HG02759 (cell line): ENCODE results near the gene ANKRD1.

Source experiments
- ATAC-seq: cut with Tn5 transposase; IDR thresholded peaks from one replicate; pipeline ENCODE4 v1.9.1; 2021; ENCODE audit warnings: mild to moderate bottlenecking, moderate library complexity; ENCODE audit not compliant: unreplicated experiment

ANKRD1 gene

GRCh38 chr10:90936276-90936659 lies 15.4 kb upstream of the ANKRD1 start:
- ATAC-seq = no peak

- ATAC-seq = no peak
Measured at GRCh38 chr10:90935581-90936275, 14.8 kb upstream of the ANKRD1 start.

GRCh38 chr10:90930971-90931871 lies 10.3 kb upstream of the ANKRD1 start:
- ATAC-seq = no peak

- no peak for ATAC-seq
Measured at GRCh38 chr10:90930070-90930837, 9.4 kb upstream of the ANKRD1 start.

- ATAC-seq = no peak
Measured at GRCh38 chr10:90929179-90929578, 8.3 kb upstream of the ANKRD1 start.

GRCh38 chr10:90927293-90927692 lies 6.4 kb upstream of the ANKRD1 start:
- no peak for ATAC-seq

- ATAC-seq = no peak
Measured at GRCh38 chr10:90925079-90926029, 4.5 kb upstream of the ANKRD1 start.

- no peak for ATAC-seq
Measured at GRCh38 chr10:90924552-90924951, 3.7 kb upstream of the ANKRD1 start.

GRCh38 chr10:90923111-90923731 lies 2.3 kb upstream of the ANKRD1 start:
- no peak for ATAC-seq

- ATAC-seq = no peak
Measured at GRCh38 chr10:90921906-90922305, 1.0 kb upstream of the ANKRD1 start.

- ATAC-seq = no peak
Measured at GRCh38 chr10:90919683-90920574, 958 bp downstream of the ANKRD1 start.

- no peak for ATAC-seq
Measured at GRCh38 chr10:90917968-90918318, 2.9 kb downstream of the ANKRD1 start.

- ATAC-seq = no peak
Measured at GRCh38 chr10:90917238-90917967, 3.5 kb downstream of the ANKRD1 start.

- no peak for ATAC-seq
Measured at GRCh38 chr10:90916392-90917237, 4.3 kb downstream of the ANKRD1 start.

GRCh38 chr10:90915766-90916075 lies 5.2 kb downstream of the ANKRD1 start:
- no peak for ATAC-seq

- ATAC-seq = no peak
Measured at GRCh38 chr10:90914992-90915765, 5.7 kb downstream of the ANKRD1 start.
